Liver (tissue), 3 donors: ENCODE measurements around the gene TENT5C.

Experiments used
- FOXA1 ChIP-seq: IDR thresholded peaks from 2 replicates; pipeline ENCODE4 v1.6.1; 2016; ENCODE audit warnings: antibody characterized with exemption
- HNF4G ChIP-seq: IDR thresholded peaks from 2 replicates; pipeline ENCODE4 v1.6.1; 2016; ENCODE audit warnings: antibody characterized with exemption
- RXRA ChIP-seq, 2 donors: IDR thresholded peaks; 2 replicates each; pipeline ENCODE4 v1.6.1; 2017 to 2018; ENCODE audit warnings: antibody characterized with exemption in 2 of 2, mild to moderate bottlenecking in 1 of 2
- SP1 ChIP-seq: IDR thresholded peaks from 2 replicates; pipeline ENCODE4 v1.6.1; 2018; ENCODE audit warnings: antibody characterized with exemption, mild to moderate bottlenecking
- YY1 ChIP-seq: IDR thresholded peaks from 2 replicates; pipeline ENCODE4 v1.6.1; 2016; ENCODE audit warnings: antibody characterized with exemption, mild to moderate bottlenecking
- TF ChIP-seq, protein P1 (sequence below): fragments of 150-350 bp; IDR thresholded peaks from 2 replicates; pipeline ENCODE4 v1.5.1; 2017; ENCODE audit warnings: improper control_type of control experiment, low read depth, low read length; ENCODE audit not compliant: missing input control
- TF ChIP-seq, protein P2 (sequence below): IDR thresholded peaks from 2 replicates; pipeline ENCODE4 v1.6.1; 2016; ENCODE audit warnings: antibody characterized with exemption, mild to moderate bottlenecking
- donor health status: healthy.
- donor health status: healthy.

DNA sequence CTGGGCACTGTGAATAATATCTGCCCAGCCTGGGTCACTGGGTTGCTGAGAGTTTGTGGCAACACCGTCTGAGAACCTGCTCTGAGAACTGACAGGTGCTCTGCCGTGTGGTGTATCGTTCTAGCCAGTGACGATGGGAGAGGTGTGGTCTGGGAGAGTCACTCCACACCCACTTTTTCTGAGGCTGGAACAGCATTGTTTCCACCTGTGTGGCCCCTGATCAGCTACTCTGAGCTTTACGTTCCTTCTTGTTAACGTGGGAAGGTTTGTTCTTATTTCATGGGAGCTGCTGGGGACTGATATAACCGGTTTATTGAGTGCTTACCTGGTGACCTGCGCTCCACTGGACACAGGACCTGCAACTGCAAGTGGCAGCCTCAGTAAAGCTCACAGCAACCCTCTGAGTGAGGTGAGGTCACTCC, 34.8 kb upstream of the TENT5C start:
- TF ChIP-seq, protein P1, sequence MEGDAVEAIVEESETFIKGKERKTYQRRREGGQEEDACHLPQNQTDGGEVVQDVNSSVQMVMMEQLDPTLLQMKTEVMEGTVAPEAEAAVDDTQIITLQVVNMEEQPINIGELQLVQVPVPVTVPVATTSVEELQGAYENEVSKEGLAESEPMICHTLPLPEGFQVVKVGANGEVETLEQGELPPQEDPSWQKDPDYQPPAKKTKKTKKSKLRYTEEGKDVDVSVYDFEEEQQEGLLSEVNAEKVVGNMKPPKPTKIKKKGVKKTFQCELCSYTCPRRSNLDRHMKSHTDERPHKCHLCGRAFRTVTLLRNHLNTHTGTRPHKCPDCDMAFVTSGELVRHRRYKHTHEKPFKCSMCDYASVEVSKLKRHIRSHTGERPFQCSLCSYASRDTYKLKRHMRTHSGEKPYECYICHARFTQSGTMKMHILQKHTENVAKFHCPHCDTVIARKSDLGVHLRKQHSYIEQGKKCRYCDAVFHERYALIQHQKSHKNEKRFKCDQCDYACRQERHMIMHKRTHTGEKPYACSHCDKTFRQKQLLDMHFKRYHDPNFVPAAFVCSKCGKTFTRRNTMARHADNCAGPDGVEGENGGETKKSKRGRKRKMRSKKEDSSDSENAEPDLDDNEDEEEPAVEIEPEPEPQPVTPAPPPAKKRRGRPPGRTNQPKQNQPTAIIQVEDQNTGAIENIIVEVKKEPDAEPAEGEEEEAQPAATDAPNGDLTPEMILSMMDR = no peak
- TF ChIP-seq HNF4G (no peak), RXRA (IDR thresholded peaks at IDR 0.05) (no peak), SP1 (no peak), FOXA1 (no peak), YY1 (no peak)
- TF ChIP-seq, protein P2, sequence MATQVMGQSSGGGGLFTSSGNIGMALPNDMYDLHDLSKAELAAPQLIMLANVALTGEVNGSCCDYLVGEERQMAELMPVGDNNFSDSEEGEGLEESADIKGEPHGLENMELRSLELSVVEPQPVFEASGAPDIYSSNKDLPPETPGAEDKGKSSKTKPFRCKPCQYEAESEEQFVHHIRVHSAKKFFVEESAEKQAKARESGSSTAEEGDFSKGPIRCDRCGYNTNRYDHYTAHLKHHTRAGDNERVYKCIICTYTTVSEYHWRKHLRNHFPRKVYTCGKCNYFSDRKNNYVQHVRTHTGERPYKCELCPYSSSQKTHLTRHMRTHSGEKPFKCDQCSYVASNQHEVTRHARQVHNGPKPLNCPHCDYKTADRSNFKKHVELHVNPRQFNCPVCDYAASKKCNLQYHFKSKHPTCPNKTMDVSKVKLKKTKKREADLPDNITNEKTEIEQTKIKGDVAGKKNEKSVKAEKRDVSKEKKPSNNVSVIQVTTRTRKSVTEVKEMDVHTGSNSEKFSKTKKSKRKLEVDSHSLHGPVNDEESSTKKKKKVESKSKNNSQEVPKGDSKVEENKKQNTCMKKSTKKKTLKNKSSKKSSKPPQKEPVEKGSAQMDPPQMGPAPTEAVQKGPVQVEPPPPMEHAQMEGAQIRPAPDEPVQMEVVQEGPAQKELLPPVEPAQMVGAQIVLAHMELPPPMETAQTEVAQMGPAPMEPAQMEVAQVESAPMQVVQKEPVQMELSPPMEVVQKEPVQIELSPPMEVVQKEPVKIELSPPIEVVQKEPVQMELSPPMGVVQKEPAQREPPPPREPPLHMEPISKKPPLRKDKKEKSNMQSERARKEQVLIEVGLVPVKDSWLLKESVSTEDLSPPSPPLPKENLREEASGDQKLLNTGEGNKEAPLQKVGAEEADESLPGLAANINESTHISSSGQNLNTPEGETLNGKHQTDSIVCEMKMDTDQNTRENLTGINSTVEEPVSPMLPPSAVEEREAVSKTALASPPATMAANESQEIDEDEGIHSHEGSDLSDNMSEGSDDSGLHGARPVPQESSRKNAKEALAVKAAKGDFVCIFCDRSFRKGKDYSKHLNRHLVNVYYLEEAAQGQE = no peak
